B cell (primary cell): ENCODE data around the gene DNAH12. TPM values are rescaled to one million over a fixed set of nuclear protein-coding genes. Genes with fewer than 3 reads are reported as not detected.

Source experiments
- ATAC-seq: fragments of 200-7000 bp; cut with Tn5 transposase; one replicate; pipeline ENCODE4 v1.10.0; 2021; ENCODE audit warnings: low read depth, mild to moderate bottlenecking, moderate number of reproducible peaks, moderate library complexity
- CTCF ChIA-PET: fragments of 350-600 bp; sonication (Branson Sonifier 250); formaldehyde crosslinking; loops from one replicate; lab custom pipeline; 2021; ENCODE audit warnings: antibody characterized with exemption, inconsistent platforms; lab: Charles Lee
- POLR2A ChIA-PET: fragments of 350-600 bp; sonication (Branson Sonifier 250); formaldehyde crosslinking; loops from one replicate; lab custom pipeline; 2021; ENCODE audit warnings: antibody characterized with exemption; lab: Charles Lee
- DNase-seq: peaks from one replicate; pipeline ENCODE4 v3.0.0; 2013
- H2AFZ ChIP-seq: 2 replicates; pipeline ENCODE4 v1.6.1; 2012; ENCODE audit warnings: mild to moderate bottlenecking, low read depth, low read length; ENCODE audit not compliant: insufficient read depth, poor library complexity, severe bottlenecking
- H3K27ac ChIP-seq, 2 donors: 1 replicate in 1 of 2; 2 replicates in 1 of 2; pipeline ENCODE4 v1.5.1; 2012 to 2013; ENCODE audit warnings: low read length in 2 of 2, mild to moderate bottlenecking in 2 of 2, moderate library complexity in 1 of 2
- H3K27me3 ChIP-seq, 4 experiments: fragments of 200-600 bp in 1 of 4; sonication (generic) in 1 of 4; replicated peaks in 1 of 4; 1 replicate in 2 of 4; 2 replicates in 2 of 4; pipeline versions ENCODE4 v1.6.1 to v1.7.0; 2013 to 2016; ENCODE audit warnings: low read length in 3 of 4, mild to moderate bottlenecking in 2 of 4, mixed read lengths in 1 of 4, moderate library complexity in 1 of 4; ENCODE audit not compliant: insufficient read depth in 4 of 4, control insufficient read depth in 3 of 4; ENCODE audit errors: control extremely low read depth in 1 of 4
- H3K36me3 ChIP-seq, 2 experiments: replicated peaks in 1 of 2; 1 replicate in 1 of 2; 2 replicates in 1 of 2; pipeline versions ENCODE4 v1.6.1 to v1.7.1; 2013; ENCODE audit warnings: low read length in 1 of 2; ENCODE audit not compliant: insufficient read depth in 2 of 2, control insufficient read depth in 1 of 2; ENCODE audit errors: control extremely low read depth in 1 of 2, extremely low read depth in 1 of 2
- H3K4me1 ChIP-seq, 2 donors: fragments of 200-600 bp in 1 of 2; sonication (generic) in 1 of 2; 1 replicate in 1 of 2; 2 replicates in 1 of 2; pipeline versions ENCODE4 v1.5.1 to v1.6.1; 2013 to 2017; ENCODE audit warnings: low read length in 2 of 2; ENCODE audit not compliant: control insufficient read depth in 2 of 2, insufficient read depth in 2 of 2
- H3K4me2 ChIP-seq: replicated peaks from 2 replicates; pipeline ENCODE3; 2012; ENCODE audit warnings: mild to moderate bottlenecking, low read depth, low read length; ENCODE audit not compliant: poor library complexity, severe bottlenecking
- H3K4me3 ChIP-seq, 5 experiments: fragments of 200-600 bp in 1 of 5; sonication (generic) in 1 of 5; 1 replicate in 3 of 5; 2 replicates in 2 of 5; pipeline versions ENCODE4 v1.5.1 to v1.7.0; 2011 to 2016; ENCODE audit warnings: low read length in 4 of 5, mild to moderate bottlenecking in 4 of 5, low read depth in 2 of 5, control low read depth in 1 of 5, moderate library complexity in 1 of 5; ENCODE audit not compliant: insufficient read depth in 1 of 5; ENCODE audit errors: control extremely low read depth in 1 of 5, extremely low read depth in 1 of 5
- H3K79me2 ChIP-seq: fragments of 200-600 bp; sonication (generic); one replicate; pipeline ENCODE4 v1.6.0; 2016; ENCODE audit warnings: low read length; ENCODE audit not compliant: control insufficient read depth, insufficient read depth
- H3K9ac ChIP-seq: fragments of 200-600 bp; sonication (generic); 2 replicates; pipeline ENCODE4 v1.6.1; 2017; ENCODE audit warnings: mild to moderate bottlenecking, low read length, moderate library complexity
- H3K9me3 ChIP-seq, 3 donors: one replicate each; pipeline versions ENCODE4 v1.6.1 to v1.7.1; 2013; ENCODE audit warnings: low read length in 2 of 3; ENCODE audit not compliant: control insufficient read depth in 2 of 3, insufficient read depth in 1 of 3; ENCODE audit errors: control extremely low read depth in 1 of 3
- H4K20me1 ChIP-seq: 2 replicates; pipeline ENCODE4 v1.6.0; 2012; ENCODE audit warnings: mild to moderate bottlenecking, low read length; ENCODE audit not compliant: insufficient read depth, control insufficient read depth, poor library complexity, severe bottlenecking
- H3K27ac Mint-ChIP-seq: one replicate; pipeline ENCODE4 v1.8.0; 2021; ENCODE audit warnings: mixed read lengths
- H3K27me3 Mint-ChIP-seq: one replicate; pipeline ENCODE4 v1.8.0; 2021; ENCODE audit warnings: mixed read lengths
- H3K4me1 Mint-ChIP-seq: one replicate; pipeline ENCODE4 v1.8.0; 2021; ENCODE audit warnings: mixed read lengths
- H3K4me3 Mint-ChIP-seq: one replicate; pipeline ENCODE4 v1.8.0; 2021; ENCODE audit warnings: mixed read lengths
- H3K9me3 Mint-ChIP-seq: one replicate; pipeline ENCODE4 v1.8.0; 2022; ENCODE audit warnings: mixed read lengths; ENCODE audit not compliant: insufficient read depth
- CTCF ChIP-seq: fragments of 200-600 bp; IDR thresholded peaks from one replicate; pipeline ENCODE4 v1.8.0; 2022; ENCODE audit warnings: antibody characterized with exemption, mild to moderate bottlenecking
- EZH2 ChIP-seq: IDR thresholded peaks from 2 replicates; pipeline ENCODE4 v1.6.1; 2012; ENCODE audit warnings: borderline replicate concordance, low read depth, mild to moderate bottlenecking, moderate library complexity, low read length; ENCODE audit not compliant: insufficient read depth, poor library complexity, severe bottlenecking
- WGBS: methylation state at CpG from one replicate; pipeline ENCODE4 v1.1.5; 2013; ENCODE audit warnings: missing lambda C conversion rate; ENCODE audit not compliant: insufficient coverage; 5-methylcytosine and 5-hydroxymethylcytosine counted together
- intact Hi-C: fragments of 100-400 bp; cut with micrococcal nuclease; formaldehyde crosslinking; loops from one replicate; pipeline ENCODE4 v1.10.0; 2022
- polyA plus RNA-seq: library from polyadenylated mRNA; depleted of rRNA; stranded (reverse); fragments of >200 nt; gene quantifications from 2 replicates; pipeline ENCODE4 v1.2.3, GENCODE V29; 2012
- total RNA-seq, 2 donors: library from RNA; stranded (reverse); fragments of 120-200 nt in 1 of 2; gene quantifications; 1 replicate in 1 of 2; 2 replicates in 1 of 2; pipeline versions ENCODE4 v1.2.3 to v1.2.4, GENCODE V29; 2013 to 2022

DNAH12 gene
- total and polyA plus RNA-seq, 2 donors (not counting 1 experiment from before 2014, with no cell fraction given): 0.09 to 0.17 TPM

DNA sequence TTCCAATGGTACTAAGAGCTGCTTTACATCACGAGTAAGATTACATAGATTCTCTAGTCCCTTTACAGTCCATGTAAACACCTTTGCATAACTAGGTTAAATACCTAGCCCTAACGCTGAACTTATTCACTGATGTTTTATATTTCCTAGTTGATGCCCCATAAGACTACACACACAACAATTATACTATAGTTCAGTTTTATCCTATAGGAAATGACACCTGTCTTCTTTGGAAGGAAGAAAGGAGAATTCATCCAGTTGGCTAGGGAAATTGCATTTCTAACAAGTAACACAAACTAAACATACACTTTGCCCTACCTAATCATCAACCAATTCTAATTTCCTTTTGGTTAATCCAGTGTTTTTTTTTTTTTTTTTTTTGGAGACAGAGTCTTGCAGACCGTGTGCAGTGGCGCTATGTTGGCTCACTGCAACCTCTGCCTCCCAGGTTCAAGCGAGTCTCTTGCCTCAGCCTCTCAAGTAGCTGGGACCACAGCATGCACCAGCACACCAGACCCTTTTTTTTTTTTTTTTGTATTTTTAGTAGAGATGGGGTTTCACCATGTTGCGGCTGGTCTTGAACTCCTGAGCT, 25.8 kb upstream of the DNAH12 start:
- CTCF ChIA-PET: no interaction called here
- no peaks in the 10 kb centered on the region for H3K4me1 Mint-ChIP-seq
- no peak for DNase-seq
- no peaks in the 10 kb centered on the region for H4K20me1 ChIP-seq
- H3K9me3 ChIP-seq: no peaks in the 10 kb centered on the region
- no peak overlapping the region for H3K27ac ChIP-seq
- H3K27me3 ChIP-seq: no peaks in the 10 kb centered on the region
- peak overlapping the region; percentile 46 for H3K27ac Mint-ChIP-seq
- no peaks in the 10 kb centered on the region for H3K27me3 Mint-ChIP-seq
- WGBS: no CpG with 5 or more reads among the region's 6 CpGs
- ATAC-seq: no peak
- H3K4me1 ChIP-seq: no peaks in the 10 kb centered on the region
- POLR2A ChIA-PET: no interaction called here
- TF ChIP-seq EZH2 (no peak), CTCF (no peak)
- peaks cover 2 to 40% of the 10 kb centered on the region in 2 experiments for H3K36me3 ChIP-seq
- H3K9me3 Mint-ChIP-seq: no peaks in the 10 kb centered on the region
- peaks cover 26% of the 10 kb centered on the region for H3K79me2 ChIP-seq
- no peak overlapping the region for H3K4me2 ChIP-seq
- H3K4me3 Mint-ChIP-seq: no peak overlapping the region
- H3K4me3 ChIP-seq: no peak overlapping the region
- intact Hi-C loops: no loop called here
- H2AFZ ChIP-seq: no peak overlapping the region
- no peak overlapping the region for H3K9ac ChIP-seq

DNA sequence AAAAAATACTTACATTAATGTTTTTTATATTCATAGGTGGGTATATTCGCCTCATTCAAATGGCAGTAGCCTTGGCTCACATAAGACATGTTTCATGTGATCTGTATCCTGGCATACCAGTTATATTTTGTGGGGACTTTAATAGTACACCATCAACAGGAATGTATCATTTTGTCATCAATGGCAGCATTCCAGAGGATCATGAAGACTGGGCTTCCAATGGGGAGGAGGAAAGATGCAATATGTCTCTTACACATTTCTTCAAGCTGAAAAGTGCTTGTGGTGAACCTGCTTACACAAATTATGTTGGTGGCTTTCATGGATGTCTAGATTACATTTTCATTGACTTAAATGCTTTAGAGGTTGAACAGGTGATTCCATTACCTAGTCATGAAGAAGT, 15.4 kb upstream of the DNAH12 start:
- no peaks in the 10 kb centered on the region for H3K9me3 ChIP-seq
- TF ChIP-seq CTCF (no peak), EZH2 (no peak)
- POLR2A ChIA-PET: interaction anchor here (0.6 kb wide), 1 partner anchor 100 kb away, joined by 4 read pairs; no protein-coding TSS in a partner anchor
- H3K27me3 ChIP-seq: no peaks in the 10 kb centered on the region
- H3K4me3 ChIP-seq: no peak overlapping the region
- no peak overlapping the region for H3K4me2 ChIP-seq
- H3K4me1 Mint-ChIP-seq: peaks cover 38% of the 10 kb centered on the region
- no peak overlapping the region for H2AFZ ChIP-seq
- peaks cover 14 to 30% of the 10 kb centered on the region in 2 donors for H3K4me1 ChIP-seq
- no peak overlapping the region for H3K27ac ChIP-seq
- no peak for ATAC-seq
- no peak overlapping the region for H3K27ac Mint-ChIP-seq
- no peak overlapping the region for H3K4me3 Mint-ChIP-seq
- peaks cover 66% of the 10 kb centered on the region for H3K79me2 ChIP-seq
- H3K36me3 ChIP-seq: peaks cover 14 to 24% of the 10 kb centered on the region in 2 experiments
- no peak for DNase-seq
- H3K9ac ChIP-seq: no peak overlapping the region
- H4K20me1 ChIP-seq: peaks cover 14% of the 10 kb centered on the region
- H3K27me3 Mint-ChIP-seq: no peaks in the 10 kb centered on the region
- WGBS: no CpG with 5 or more reads among the region's 1 CpG
- H3K9me3 Mint-ChIP-seq: no peaks in the 10 kb centered on the region
- CTCF ChIA-PET: no interaction called here
- intact Hi-C loops: loop anchor here (5.0 to 10.0 kb wide), 2 partner anchors 325 to 558 kb away; no protein-coding TSS in a partner anchor
